Stomach smooth muscle (tissue), 2 donors: ENCODE measurements around the gene ARRDC2.

Source experiments
- H3K27ac ChIP-seq: one replicate; pipeline ENCODE4 v1.7.0; 2013; ENCODE audit warnings: mild to moderate bottlenecking, low read length, inconsistent platforms
- H3K27me3 ChIP-seq, 2 donors: one replicate each; pipeline ENCODE4 v1.7.0; 2013; ENCODE audit warnings: low read length in 2 of 2; ENCODE audit not compliant: insufficient read depth in 2 of 2, control insufficient read depth in 1 of 2
- H3K36me3 ChIP-seq, 2 donors: one replicate each; pipeline ENCODE4 v1.7.0; 2013; ENCODE audit warnings: low read length in 2 of 2; ENCODE audit not compliant: control insufficient read depth in 2 of 2, insufficient read depth in 2 of 2
- H3K4me1 ChIP-seq: one replicate; pipeline ENCODE4 v1.7.0; 2013; ENCODE audit warnings: low read length; ENCODE audit not compliant: control insufficient read depth, insufficient read depth
- H3K4me3 ChIP-seq, 2 donors: one replicate each; pipeline ENCODE4 v1.7.0; 2013; ENCODE audit warnings: low read length in 2 of 2
- H3K9ac ChIP-seq, 2 donors: one replicate each; pipeline ENCODE4 v1.7.0; 2013; ENCODE audit warnings: low read length in 2 of 2, mild to moderate bottlenecking in 1 of 2
- H3K9me3 ChIP-seq, 2 donors: one replicate each; pipeline ENCODE4 v1.7.0; 2013; ENCODE audit warnings: low read length in 2 of 2; ENCODE audit not compliant: control insufficient read depth in 2 of 2
- donor health status: healthy.
- donor health status: Pancreatic carcinoma.

The ARRDC2 gene

GRCh38 chr19:18060472-18060871, 52.5 kb downstream of the ARRDC2 start:
- no peak overlapping the region for H3K4me3 ChIP-seq
- peaks cover 0 to 4% of the 10 kb centered on the region in 2 donors for H3K27me3 ChIP-seq
- H3K4me1 ChIP-seq: peaks cover 10% of the 10 kb centered on the region
- H3K36me3 ChIP-seq: no peaks in the 10 kb centered on the region
- H3K9ac ChIP-seq: no peak overlapping the region
- H3K27ac ChIP-seq: no peak overlapping the region
- H3K9me3 ChIP-seq: no peaks in the 10 kb centered on the region

GRCh38 chr19:18062028-18062427, 54.1 kb downstream of the ARRDC2 start:
- no peak overlapping the region for H3K9ac ChIP-seq
- H3K4me3 ChIP-seq: no peak overlapping the region
- no peak overlapping the region for H3K27ac ChIP-seq
- H3K27me3 ChIP-seq: peaks cover 0 to 4% of the 10 kb centered on the region in 2 donors
- no peaks in the 10 kb centered on the region for H3K36me3 ChIP-seq
- peaks cover 10% of the 10 kb centered on the region for H3K4me1 ChIP-seq
- H3K9me3 ChIP-seq: no peaks in the 10 kb centered on the region

- Histone ChIP-seq H3K9me3 (no peaks in the 10 kb centered on the region), H3K4me3 (no peak overlapping the region), H3K9ac (no peak overlapping the region), H3K4me1 (peaks cover 2% of the 10 kb centered on the region), H3K36me3 (no peaks in the 10 kb centered on the region), H3K27ac (no peak overlapping the region), H3K27me3 (peaks cover 0 to 4% of the 10 kb centered on the region in 2 donors)
These were observed 55.5 kb downstream of the ARRDC2 start for GRCh38 chr19:18063463-18063862.
